ACC112 (cell line): ENCODE data around the gene TNKS2.
"Not testable (repeated sequence)": the region's sequence is repeated elsewhere in the genome, so short reads cannot be mapped to it uniquely, and the experiment has no call there.

Experiments
- H2AFZ ChIP-seq: fragments of 200-600 bp; sonication (generic); one replicate; pipeline ENCODE4 v1.6.0; 2017; ENCODE audit warnings: antibody characterized with exemption, low read length; ENCODE audit not compliant: unreplicated experiment
- H3K27ac ChIP-seq: fragments of 200-600 bp; sonication (generic); 2 replicates; pipeline ENCODE4 v1.5.1; 2014; ENCODE audit warnings: low read depth, mild to moderate bottlenecking, antibody characterized with exemption, low read length, moderate library complexity
- H3K27me3 ChIP-seq: fragments of 200-600 bp; sonication (generic); 2 replicates; pipeline ENCODE4 v1.6.1; 2014; ENCODE audit warnings: mild to moderate bottlenecking, antibody characterized with exemption, low read length, moderate library complexity, mixed read lengths; ENCODE audit not compliant: insufficient read depth
- H3K36me3 ChIP-seq: fragments of 200-600 bp; sonication (generic); 2 replicates; pipeline ENCODE4 v1.6.1; 2016; ENCODE audit warnings: mild to moderate bottlenecking, antibody characterized with exemption, low read length, moderate library complexity, mixed read lengths; ENCODE audit not compliant: insufficient read depth
- H3K4me1 ChIP-seq: fragments of 200-600 bp; sonication (generic); one replicate; pipeline ENCODE4 v1.6.1; 2016; ENCODE audit warnings: low read length, mixed read lengths; ENCODE audit not compliant: insufficient read depth, unreplicated experiment, control insufficient read depth
- H3K4me3 ChIP-seq: fragments of 200-600 bp; sonication (generic); 2 replicates; pipeline ENCODE4 v1.5.1; 2014; ENCODE audit warnings: mild to moderate bottlenecking, low read depth, low read length
- H3K79me2 ChIP-seq: fragments of 200-600 bp; sonication (generic); one replicate; pipeline ENCODE4 v1.6.0; 2016; ENCODE audit warnings: low read length; ENCODE audit not compliant: control insufficient read depth, unreplicated experiment, insufficient read depth

TNKS2 gene

GRCh38 chr10:91797874-91798648, at the start of gene TNKS2:
TNKS2 (plus strand) TSS chr10:91798426; CDS start chr10:91798691, 265 bp downstream.
- Histone ChIP-seq H3K36me3 (peaks cover 10% of the 10 kb centered on the region; the same call in 1 of the 2 replicates), H3K27me3 (no peaks in the 10 kb centered on the region), H3K4me3 (peak within 1 kb of the TSS; percentile 96), H2AFZ (peak within 1 kb of the TSS; percentile 98), H3K27ac (peak within 1 kb of the TSS; percentile 70), H3K79me2 (peaks cover 53% of the 10 kb centered on the region), H3K4me1 (peaks cover 18% of the 10 kb centered on the region)

DNA sequence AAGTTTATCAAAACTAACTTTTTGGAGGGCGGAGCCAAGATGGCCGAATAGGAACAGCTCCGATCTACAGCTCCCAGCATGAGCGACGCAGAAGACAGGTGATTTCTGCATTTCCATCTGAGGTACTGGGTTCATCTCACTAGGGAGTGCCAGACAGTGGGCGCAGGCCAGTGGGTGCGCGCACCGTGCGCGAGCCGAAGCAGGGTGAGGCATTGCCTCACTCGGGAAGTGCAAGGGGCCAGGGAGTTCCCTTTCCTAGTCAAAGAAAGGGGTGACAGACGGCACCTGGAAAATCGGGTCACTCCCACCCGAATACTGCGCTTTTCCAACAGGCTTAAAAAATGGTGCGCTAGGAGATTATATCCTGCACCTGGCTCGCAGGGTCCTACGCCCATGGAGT, 48.6 kb upstream of the TNKS2 start:
- not testable (repeated sequence) for H3K4me3 ChIP-seq, H2AFZ ChIP-seq

GRCh38 chr10:91756286-91756685, 41.9 kb upstream of the TNKS2 start:
- Histone ChIP-seq H3K4me1 (peaks cover 12% of the 10 kb centered on the region), H3K79me2 (no peaks in the 10 kb centered on the region), H3K4me3 (no peak overlapping the region), H3K27me3 (peaks cover 4% of the 10 kb centered on the region; the same call in 1 of the 2 replicates), H3K36me3 (no peaks in the 10 kb centered on the region), H3K27ac (no peak overlapping the region), H2AFZ (no peak overlapping the region)

More for the DNA sequence above, 48.6 kb upstream of the TNKS2 start:
- H3K36me3 ChIP-seq, H3K79me2 ChIP-seq, H3K27me3 ChIP-seq, H3K4me1 ChIP-seq, H3K27ac ChIP-seq: not testable (repeated sequence)

DNA sequence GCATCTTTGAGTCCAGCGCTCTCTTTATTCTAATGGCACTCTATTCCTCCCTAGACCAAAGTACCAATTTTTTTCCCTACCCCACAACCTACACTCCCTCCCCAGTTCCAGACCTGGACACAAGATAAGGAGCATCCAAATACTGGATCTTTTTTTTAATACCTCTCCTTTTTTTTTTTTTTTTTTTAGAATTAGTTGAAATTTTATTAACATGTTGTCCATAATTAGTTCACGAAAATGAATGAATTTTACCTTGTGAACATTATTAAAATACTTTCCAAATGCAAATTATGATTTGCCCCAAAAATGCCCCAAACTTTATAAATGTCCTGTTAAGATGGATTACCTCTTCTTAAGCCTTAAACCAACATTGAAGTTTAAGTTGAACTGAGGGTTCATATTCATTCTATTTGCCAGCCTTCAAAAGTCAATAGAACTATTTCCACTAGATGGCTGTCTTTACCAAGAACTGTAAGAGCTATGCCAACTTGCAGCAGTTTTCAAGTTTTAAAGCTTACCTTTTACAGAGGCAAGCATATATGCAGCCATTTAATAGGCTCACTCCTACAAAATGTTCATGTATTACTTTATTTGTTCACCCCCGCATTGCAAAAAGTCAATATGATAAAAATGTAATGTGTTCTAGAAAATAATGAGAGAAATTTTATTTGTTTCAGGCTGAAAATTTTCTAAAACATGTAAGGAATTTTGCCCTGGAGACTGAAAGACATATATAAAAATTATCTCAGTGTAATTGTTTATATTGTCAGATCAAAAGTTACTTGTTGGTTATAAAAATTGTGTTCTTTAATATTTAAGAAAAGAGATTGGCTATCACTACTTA, 39.7 kb upstream of the TNKS2 start:
- Histone ChIP-seq H3K79me2 (no peaks in the 10 kb centered on the region), H2AFZ (no peak overlapping the region), H3K27ac (no peak overlapping the region), H3K4me3 (no peak overlapping the region), H3K36me3 (no peaks in the 10 kb centered on the region), H3K27me3 (peaks cover 4% of the 10 kb centered on the region; the same call in 1 of the 2 replicates), H3K4me1 (peaks cover 12% of the 10 kb centered on the region)

DNA sequence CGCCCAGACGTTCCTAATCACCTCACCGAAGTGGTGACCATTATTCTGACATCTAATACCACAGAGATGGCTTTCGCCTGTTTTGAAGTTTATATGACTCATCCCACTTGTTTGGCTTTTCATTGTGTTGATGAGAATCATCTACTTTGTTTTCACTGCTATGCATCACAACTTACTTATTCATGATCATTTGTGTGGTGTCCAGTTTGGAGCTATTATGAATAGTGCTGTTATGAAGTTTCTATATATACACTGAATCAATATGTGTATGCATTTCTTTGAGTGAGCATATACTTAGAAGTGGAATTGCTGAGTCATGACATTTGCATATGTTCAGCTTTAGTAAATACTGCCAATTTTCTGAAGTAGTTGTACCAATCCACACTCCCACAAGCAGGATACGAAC, 38.6 kb upstream of the TNKS2 start:
- H3K4me3 ChIP-seq = no peak overlapping the region
- H3K79me2 ChIP-seq = no peaks in the 10 kb centered on the region

DNA sequence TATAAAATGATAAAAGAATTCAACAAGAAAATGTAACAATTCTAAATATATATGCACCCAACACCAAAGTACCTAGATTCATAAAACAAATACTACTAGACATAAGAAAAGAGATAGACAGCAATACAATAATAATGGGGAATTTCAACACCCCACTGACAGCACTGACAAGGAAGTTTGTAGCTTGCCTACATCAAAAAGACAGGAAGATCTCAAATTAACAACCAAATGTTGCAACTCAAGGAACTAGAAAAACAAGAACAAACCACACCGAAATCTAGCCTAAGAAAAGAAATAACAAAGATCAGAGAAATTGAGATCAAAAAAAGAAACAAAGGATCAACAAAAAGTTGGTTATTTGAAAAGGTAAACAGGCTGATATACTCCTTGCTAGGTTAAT, 36.5 kb upstream of the TNKS2 start:
- Histone ChIP-seq H3K36me3 (no peaks in the 10 kb centered on the region), H3K4me3 (no peak overlapping the region), H3K79me2 (no peaks in the 10 kb centered on the region), H2AFZ (no peak overlapping the region), H3K27me3 (peaks cover 4% of the 10 kb centered on the region; the same call in 1 of the 2 replicates), H3K27ac (no peak overlapping the region), H3K4me1 (peaks cover 4% of the 10 kb centered on the region)

More for the DNA sequence above, 38.6 kb upstream of the TNKS2 start:
- no peak overlapping the region for H2AFZ ChIP-seq
- peaks cover 4% of the 10 kb centered on the region; the same call in 1 of the 2 replicates for H3K27me3 ChIP-seq
- peaks cover 12% of the 10 kb centered on the region for H3K4me1 ChIP-seq
- no peak overlapping the region for H3K27ac ChIP-seq
- no peaks in the 10 kb centered on the region for H3K36me3 ChIP-seq

DNA sequence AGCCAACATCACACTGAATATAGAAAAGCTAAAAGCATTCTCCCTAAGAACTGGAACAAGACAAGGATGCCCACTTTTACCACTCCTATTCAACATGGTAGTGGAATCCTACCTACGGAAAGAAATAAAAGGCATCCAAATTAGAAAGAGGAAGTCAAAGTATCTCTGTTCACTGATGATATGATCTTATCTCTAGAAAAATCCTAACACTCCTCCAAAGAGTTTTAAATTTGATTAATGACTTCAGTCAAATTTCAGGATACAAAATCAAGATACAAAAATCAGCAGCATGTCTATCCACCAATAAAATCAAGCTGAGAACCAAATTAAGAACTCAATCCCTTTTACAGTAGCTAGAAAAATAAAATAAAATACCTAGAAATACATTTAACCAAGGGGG, 35.3 kb upstream of the TNKS2 start:
- Histone ChIP-seq H2AFZ (no peak overlapping the region), H3K79me2 (no peaks in the 10 kb centered on the region), H3K27me3 (no peaks in the 10 kb centered on the region), H3K4me3 (no peak overlapping the region), H3K36me3 (no peaks in the 10 kb centered on the region), H3K27ac (no peak overlapping the region), H3K4me1 (peaks cover 4% of the 10 kb centered on the region)

- H2AFZ ChIP-seq = no peak overlapping the region
- no peaks in the 10 kb centered on the region for H3K36me3 ChIP-seq
- H3K4me1 ChIP-seq = no peaks in the 10 kb centered on the region
- no peaks in the 10 kb centered on the region for H3K79me2 ChIP-seq
- no peaks in the 10 kb centered on the region for H3K27me3 ChIP-seq
- H3K4me3 ChIP-seq = no peak overlapping the region
- no peak overlapping the region for H3K27ac ChIP-seq
These were observed 31.6 kb upstream of the TNKS2 start for GRCh38 chr10:91766676-91767075.

GRCh38 chr10:91768123-91768522, 30.1 kb upstream of the TNKS2 start:
- Histone ChIP-seq H3K4me3 (no peak overlapping the region), H3K27me3 (no peaks in the 10 kb centered on the region), H3K36me3 (no peaks in the 10 kb centered on the region), H3K79me2 (no peaks in the 10 kb centered on the region), H3K27ac (no peak overlapping the region), H2AFZ (no peak overlapping the region), H3K4me1 (no peaks in the 10 kb centered on the region)

GRCh38 chr10:91771907-91772306, 26.3 kb upstream of the TNKS2 start:
- H3K27ac ChIP-seq = no peak overlapping the region
- no peaks in the 10 kb centered on the region for H3K4me1 ChIP-seq
- no peak overlapping the region for H2AFZ ChIP-seq
- H3K27me3 ChIP-seq = no peaks in the 10 kb centered on the region
- no peak overlapping the region for H3K4me3 ChIP-seq
- no peaks in the 10 kb centered on the region for H3K36me3 ChIP-seq
- H3K79me2 ChIP-seq = no peaks in the 10 kb centered on the region
